Gastroesophageal sphincter (tissue), 4 donors: ENCODE results near the gene CD300LG. TPM values are rescaled to one million over a fixed set of nuclear protein-coding genes. Genes with fewer than 3 reads are reported as not detected.

Experiments used
- total RNA-seq, 4 donors: library from RNA; depleted of rRNA; stranded (reverse); fragments of >200 nt; gene quantifications; one replicate each; pipeline ENCODE4 v1.1.0, GENCODE V29; 2016

The CD300LG gene
- total RNA-seq, 4 donors from 2014 or later: 1.6 to 16.2 (median 3.7) TPM

Other genes with a start within 250 kb of the CD300LG start
- gene MEOX1, start 185.3 kb upstream of the CD300LG start, total RNA-seq: 10 to 100 TPM in 1 of 4 donors, 1 to 10 TPM in 3; 5.3 to 11.8 (median 7.6) TPM
- under 1 TPM in 1 of 4 donors, not detected in 3; 0.27 TPM for gene SOST, start 88.4 kb upstream of the CD300LG start, total RNA-seq
- 100 to 1,000 TPM; 127 to 228 (median 154) TPM for gene DUSP3, start 68.2 kb upstream of the CD300LG start, total RNA-seq
- under 1 TPM in 1 of 4 donors, not detected in 3; 0.12 TPM for gene CFAP97D1, start 66.7 kb upstream of the CD300LG start, total RNA-seq
- gene MPP3, start 14.0 kb upstream of the CD300LG start, total RNA-seq: 10 to 100 TPM in 1 of 4 donors, 1 to 10 TPM in 3; 5.1 to 10.8 (median 7.8) TPM
- 10 to 100 TPM in 3 of 4 donors, 1 to 10 TPM in 1; 6.3 to 20.9 (median 15.1) TPM for gene MPP2, start 60.4 kb downstream of the CD300LG start, total RNA-seq
- gene PPY, start 95.3 kb downstream of the CD300LG start, total RNA-seq: not detected
- not detected for gene PYY, start 106.8 kb downstream of the CD300LG start, total RNA-seq
- 1 to 10 TPM in 2 of 4 donors, under 1 TPM in 2; 0.62 to 3.0 (median 1.0) TPM for gene NAGS, start 157.4 kb downstream of the CD300LG start, total RNA-seq
- gene TMEM101, start 167.8 kb downstream of the CD300LG start, total RNA-seq: 10 to 100 TPM; 27.6 to 39.8 (median 33.6) TPM
- gene LSM12, start 219.5 kb downstream of the CD300LG start, total RNA-seq: 10 to 100 TPM; 33.3 to 53.0 (median 41.1) TPM
- gene G6PC3, start 223.6 kb downstream of the CD300LG start, total RNA-seq: 10 to 100 TPM; 22.1 to 27.5 (median 26.2) TPM